ENCODE results near the gene TRMT61A.

The TRMT61A gene

GRCh38 chr14:103519043-103519836 lies 9.8 kb upstream of the TRMT61A start:
- no peak for DNase-seq (ENCODE audit: low read depth)
- H3K4me3 ChIP-seq (ENCODE audit: low read depth, low read length) = no peak overlapping the region
- in situ Hi-C loops (cut with HindIII; ENCODE audit: low sequenced_read_pairs) = no loop called here
- no peak for TF ChIP-seq CTCF (IDR thresholded peaks at IDR 0.05; ENCODE audit: low read depth, low read length, missing control alignments)

- no peak for TF ChIP-seq CTCF (IDR thresholded peaks at IDR 0.05; ENCODE audit: low read depth, low read length, missing control alignments)
- DNase-seq (ENCODE audit: low read depth) = no peak
- no peak overlapping the region for H3K4me3 ChIP-seq (ENCODE audit: low read depth, low read length)
- in situ Hi-C loops (cut with HindIII; ENCODE audit: low sequenced_read_pairs) = no loop called here
These were observed 9.2 kb upstream of the TRMT61A start for GRCh38 chr14:103519837-103520212.

GRCh38 chr14:103520269-103520656 lies 8.7 kb upstream of the TRMT61A start:
- no peak overlapping the region for H3K4me3 ChIP-seq (ENCODE audit: low read depth, low read length)
- no peak for TF ChIP-seq CTCF (IDR thresholded peaks at IDR 0.05; ENCODE audit: low read depth, low read length, missing control alignments)
- in situ Hi-C loops (cut with HindIII; ENCODE audit: low sequenced_read_pairs) = no loop called here
- DNase-seq (ENCODE audit: low read depth) = no peak

GRCh38 chr14:103520657-103521437 lies 8.1 kb upstream of the TRMT61A start:
- TF ChIP-seq CTCF (IDR thresholded peaks at IDR 0.05; ENCODE audit: low read depth, low read length, missing control alignments) = peak; percentile 48
- no peak for DNase-seq (ENCODE audit: low read depth)
- peak overlapping the region; percentile 38 for H3K4me3 ChIP-seq (ENCODE audit: low read depth, low read length)
- in situ Hi-C loops (cut with HindIII; ENCODE audit: low sequenced_read_pairs) = no loop called here

- no peak for DNase-seq (ENCODE audit: low read depth)
- TF ChIP-seq CTCF (IDR thresholded peaks at IDR 0.05; ENCODE audit: low read depth, low read length, missing control alignments) = no peak
These were observed 7.5 kb upstream of the TRMT61A start for GRCh38 chr14:103521438-103521950.

GRCh38 chr14:103521951-103522563 lies 6.9 kb upstream of the TRMT61A start:
- H3K4me3 ChIP-seq (ENCODE audit: low read depth, low read length) = peak overlapping the region; percentile 32
- in situ Hi-C loops (cut with HindIII; ENCODE audit: low sequenced_read_pairs) = no loop called here
- DNase-seq (ENCODE audit: low read depth) = no peak
- no peak for TF ChIP-seq CTCF (IDR thresholded peaks at IDR 0.05; ENCODE audit: low read depth, low read length, missing control alignments)

More at GRCh38 chr14:103521438-103521950, 7.5 kb upstream of the TRMT61A start:
- peak overlapping the region; percentile 38 for H3K4me3 ChIP-seq (ENCODE audit: low read depth, low read length)
- in situ Hi-C loops (cut with HindIII; ENCODE audit: low sequenced_read_pairs) = no loop called here

All from astrocyte of the cerebellum (primary cell).